ENCODE data around the gene MAGI1.

The MAGI1 gene

DNA sequence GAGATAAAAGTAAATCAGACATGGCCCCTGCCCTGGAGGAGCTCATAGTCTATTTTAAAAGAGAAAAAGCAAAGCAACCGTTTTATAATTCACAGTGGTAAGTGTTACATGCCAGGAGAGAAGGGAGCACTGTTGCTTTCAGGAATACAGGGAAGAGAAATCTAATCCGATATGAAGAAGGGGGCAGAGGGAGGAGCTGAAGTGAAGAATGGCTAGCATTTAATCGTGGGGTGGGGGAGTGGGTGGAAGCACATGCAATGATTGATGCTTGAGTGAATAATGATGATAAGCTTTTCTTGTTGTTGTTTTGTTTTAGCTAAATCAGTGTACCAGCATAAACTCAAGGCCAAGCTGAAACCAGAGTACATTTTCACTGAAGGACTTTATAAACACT is 629.5 kb downstream of the MAGI1 start:
- DNase-seq (ENCODE audit: low read depth) = no peak

DNA sequence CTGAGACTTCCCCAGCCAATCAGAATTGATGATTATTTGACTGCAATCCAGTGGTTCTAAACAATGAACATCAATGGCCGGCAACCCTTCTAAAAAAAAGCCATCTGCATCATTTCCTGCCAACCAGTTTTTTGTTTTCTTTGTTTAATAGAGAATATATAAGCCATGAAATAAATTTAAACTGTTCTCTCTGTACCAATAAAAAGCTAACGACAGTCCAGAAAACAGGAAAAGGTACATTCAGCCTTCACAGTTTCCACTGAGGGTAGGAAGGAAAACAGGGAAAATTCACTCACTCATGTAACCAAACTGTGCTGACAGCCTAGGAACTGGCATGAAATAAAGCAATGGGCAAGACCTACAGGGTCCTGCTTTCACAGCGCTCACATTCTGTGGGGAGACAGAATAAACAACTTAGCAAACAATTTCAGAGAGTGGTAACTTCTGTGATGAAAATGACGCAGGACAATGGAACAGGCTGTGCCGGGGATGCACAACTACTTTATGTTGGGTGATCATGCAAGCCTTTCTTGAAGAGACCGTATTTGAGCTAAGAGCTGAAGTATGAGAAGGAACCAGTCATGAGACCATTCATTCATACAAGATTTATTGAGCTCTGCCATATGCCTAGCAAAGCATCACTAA is 630.1 kb downstream of the MAGI1 start:
- no peak for DNase-seq (ENCODE audit: low read depth)

DNA sequence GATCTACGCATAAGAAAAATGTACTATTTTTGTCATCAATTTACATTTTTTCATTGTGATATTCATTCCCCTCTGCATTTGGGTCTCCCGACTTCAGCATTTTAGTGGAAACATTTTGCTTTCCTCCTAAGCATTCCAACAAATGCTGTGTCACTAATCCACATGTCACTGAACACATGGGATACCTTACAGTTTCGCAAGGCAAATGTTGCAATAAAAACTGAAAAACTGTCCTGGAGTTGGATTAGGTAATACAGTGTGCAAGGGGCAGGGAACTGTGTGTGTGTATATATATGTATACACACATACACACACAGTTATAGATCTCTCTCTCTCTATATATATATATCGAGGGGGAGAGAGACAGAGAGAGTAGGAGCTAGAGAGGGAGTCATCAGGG is 632.2 kb downstream of the MAGI1 start:
- no peak for DNase-seq (ENCODE audit: low read depth)

DNA sequence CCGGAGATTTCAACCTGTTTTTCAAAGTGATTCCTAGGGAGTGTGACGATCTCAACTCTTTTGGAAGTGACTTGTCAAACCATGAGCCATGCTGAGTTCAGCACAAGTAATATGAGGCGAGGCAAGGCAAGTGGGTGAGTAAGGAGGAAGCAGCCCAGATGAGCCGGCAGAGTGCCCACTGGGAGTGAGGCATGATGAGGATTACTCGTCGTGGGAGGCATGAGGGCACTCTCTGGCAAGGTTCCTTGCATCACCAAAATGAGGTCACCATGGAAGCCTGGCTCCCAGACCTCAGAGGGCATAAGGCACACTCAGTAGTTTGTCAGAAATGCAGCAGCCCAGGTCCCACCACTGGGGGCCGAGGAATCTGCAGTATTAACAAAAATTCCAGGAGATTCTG is 636.1 kb downstream of the MAGI1 start:
- no peak for DNase-seq (ENCODE audit: low read depth)

DNA sequence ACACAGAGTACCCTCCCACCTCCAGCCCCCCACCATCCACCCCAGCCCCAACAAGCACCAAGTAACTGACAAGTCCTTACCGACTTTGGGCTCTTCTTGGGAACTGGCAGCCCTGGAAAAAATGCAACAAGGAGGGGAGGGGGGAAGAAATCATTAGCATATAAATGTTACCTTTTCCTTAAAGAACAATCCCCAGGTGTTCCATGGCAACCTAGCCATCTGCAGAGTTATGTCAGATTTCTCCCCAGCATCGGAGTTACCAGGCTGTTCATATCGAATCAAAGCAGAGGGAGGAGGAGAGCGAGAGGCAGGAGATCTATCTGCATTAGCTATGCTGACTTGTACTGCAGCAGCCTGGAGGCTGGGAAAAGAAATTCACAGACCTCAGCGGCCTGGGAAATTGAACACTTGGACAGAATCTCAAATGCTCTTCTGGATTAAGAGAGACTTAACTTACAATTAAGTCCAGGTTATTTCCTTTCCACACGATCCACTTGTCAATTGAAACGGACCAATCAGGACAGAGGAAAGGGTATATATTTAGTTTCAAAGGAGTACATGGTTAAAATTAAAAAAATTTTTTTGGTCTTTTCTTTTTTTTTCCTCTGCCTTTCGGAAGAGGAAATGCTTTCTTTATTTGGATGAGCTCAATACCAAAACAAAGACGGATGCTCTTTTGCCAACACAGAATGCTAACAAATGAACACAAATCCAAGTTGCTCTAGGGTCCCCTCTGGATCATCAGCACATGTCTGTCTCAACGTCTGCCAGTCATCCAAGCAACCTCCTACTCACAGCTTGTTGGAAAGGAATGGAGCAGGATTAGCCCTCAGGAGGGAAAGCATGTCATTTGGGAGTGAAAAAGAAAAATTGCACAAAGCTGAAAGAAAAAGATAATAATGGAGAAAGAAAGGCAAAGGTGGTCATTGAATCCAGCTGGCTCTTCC is 637.1 kb downstream of the MAGI1 start:
- DNase-seq (ENCODE audit: low read depth) = no peak

DNA sequence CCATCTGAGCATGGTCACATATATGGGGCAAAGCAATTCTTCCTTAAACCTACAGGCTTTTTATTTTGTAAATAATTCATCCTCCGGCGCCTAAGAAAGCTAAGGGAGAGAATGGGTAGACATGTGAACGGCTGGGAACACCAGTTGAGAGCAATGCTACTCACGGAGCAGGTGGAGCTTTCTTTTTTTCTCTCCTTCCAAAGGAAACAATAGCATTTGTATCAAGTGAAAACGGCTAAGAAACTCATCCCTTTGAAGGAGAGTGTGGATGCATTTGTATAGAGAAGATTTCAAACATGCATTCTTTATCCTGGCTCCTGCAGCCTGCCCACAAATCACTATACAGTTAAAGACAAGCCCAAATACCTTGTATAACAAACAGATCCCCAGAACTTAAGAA is 637.8 kb downstream of the MAGI1 start:
- no peak for DNase-seq (ENCODE audit: low read depth)

DNA sequence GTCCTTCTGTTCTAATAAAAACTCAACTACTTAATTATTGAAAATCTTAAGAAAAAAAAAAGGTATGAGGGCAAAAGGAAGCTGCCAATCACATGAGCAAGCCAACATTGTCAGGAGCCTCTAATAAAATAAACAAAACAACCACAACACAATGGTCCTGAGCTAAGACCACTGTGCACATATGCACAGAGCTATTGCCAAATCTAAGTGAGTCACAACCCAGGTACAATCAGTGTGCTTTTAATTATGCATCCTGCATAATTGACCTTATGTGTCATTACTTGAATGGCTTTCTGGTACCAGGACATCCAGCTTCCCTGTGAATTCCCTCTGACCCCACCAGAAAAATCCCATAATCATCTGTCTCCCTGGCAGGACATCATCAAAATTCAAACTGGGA is 639.8 kb downstream of the MAGI1 start:
- no peak for DNase-seq (ENCODE audit: low read depth)

DNA sequence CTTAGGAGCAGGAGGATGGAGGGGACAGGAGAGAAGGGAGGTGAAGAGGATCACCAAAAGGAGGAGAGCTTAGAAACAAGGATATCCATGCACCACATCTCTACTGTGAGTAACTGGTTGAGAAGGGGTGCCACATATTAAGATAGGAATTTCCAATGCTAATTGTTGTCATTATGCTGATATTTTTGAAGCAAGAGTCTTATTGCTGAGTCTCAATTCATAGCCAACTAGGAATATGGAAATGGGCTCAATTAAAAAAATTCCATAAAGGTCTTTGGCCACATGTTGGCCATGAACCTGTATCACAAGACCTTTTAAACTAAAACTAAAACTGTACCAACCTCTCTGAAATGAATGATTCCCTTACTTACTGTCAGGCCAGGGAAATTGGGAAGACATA is 642.6 kb downstream of the MAGI1 start:
- no peak for DNase-seq (ENCODE audit: low read depth)

DNA sequence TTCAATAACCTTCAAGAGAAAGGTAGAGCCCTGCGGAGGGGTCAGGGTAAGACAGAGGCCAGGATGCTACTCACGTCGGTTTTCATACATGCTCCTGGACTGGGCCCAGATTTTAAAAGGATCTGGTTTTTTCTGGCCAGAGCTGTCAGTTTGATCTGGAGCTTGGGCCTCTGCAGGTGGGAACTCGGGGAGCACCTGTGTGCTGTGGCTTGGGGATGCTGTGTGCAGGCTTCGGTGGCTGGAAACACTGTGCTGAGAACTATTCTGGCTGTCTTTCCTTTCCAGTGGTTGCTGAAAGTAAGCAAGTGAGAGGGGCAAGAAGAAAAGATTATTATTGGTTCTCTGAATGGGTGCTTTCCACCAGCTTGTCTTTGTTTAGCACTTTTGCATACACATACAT is 647.6 kb downstream of the MAGI1 start:
- no peak for DNase-seq (ENCODE audit: low read depth)

DNA sequence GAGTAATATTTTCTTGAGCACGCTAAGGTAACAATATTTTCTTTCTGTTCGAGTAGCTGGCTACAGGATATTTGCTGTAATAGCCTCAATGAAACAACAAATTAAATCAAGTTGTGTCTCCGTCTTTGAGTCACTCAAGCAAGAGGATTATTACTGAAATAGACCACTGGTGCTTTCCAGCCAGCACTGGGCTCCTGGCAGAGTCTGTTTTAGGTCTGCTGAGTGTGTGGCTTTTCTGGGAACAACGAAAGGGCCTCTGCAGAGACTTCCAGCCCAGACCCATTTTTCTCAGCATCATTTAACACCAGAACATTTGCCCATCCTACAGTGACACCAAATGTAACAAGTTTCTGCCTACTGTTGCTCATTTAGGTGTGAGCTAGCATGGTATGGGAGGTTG is 652.9 kb downstream of the MAGI1 start:
- DNase-seq (ENCODE audit: low read depth) = no peak

DNA sequence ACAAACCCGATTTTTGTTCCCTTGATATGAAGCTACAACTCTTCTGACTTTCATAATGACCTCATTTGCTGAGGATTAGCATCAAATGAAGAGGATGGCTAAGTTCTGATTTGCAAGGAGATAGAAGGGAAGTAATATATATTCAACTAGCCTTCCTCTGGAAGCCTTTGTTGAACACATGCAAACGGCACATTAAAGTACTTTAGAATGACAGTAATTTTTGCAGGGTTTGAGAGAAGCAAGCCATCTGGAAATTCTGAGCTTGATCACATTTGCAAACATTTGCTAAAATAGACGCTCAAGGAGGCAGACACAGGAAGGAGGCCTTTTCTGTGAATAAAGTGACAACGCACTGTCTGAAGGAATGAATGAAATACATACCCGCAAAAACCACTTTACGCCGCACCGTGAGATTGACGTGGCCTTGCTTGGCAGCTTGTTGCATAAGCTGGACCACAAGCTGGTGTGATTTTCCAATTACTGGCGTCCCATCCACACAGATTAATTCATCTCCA is 657.2 kb downstream of the MAGI1 start:
- DNase-seq (ENCODE audit: low read depth) = no peak

DNA sequence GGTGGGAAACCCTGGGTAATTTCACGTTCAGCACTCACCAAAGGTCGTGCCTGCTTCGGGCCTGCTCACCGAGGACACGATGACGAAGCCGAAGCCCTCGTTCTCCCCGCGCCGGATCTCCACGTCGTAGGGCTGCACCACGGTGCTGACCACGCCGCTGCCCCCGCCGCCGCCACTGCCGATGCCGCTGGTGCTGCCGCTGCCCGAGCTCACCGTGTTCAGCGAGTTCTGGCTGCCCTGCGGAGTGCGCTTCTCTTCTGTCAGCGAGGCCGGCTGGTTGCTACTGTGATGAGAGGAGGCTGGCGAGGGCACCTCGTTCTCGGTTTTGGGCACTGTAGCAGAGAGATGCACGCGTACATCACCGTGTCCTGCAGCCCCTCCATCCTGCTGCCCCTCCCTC is 659.5 kb downstream of the MAGI1 start:
- DNase-seq (ENCODE audit: low read depth) = no peak

DNA sequence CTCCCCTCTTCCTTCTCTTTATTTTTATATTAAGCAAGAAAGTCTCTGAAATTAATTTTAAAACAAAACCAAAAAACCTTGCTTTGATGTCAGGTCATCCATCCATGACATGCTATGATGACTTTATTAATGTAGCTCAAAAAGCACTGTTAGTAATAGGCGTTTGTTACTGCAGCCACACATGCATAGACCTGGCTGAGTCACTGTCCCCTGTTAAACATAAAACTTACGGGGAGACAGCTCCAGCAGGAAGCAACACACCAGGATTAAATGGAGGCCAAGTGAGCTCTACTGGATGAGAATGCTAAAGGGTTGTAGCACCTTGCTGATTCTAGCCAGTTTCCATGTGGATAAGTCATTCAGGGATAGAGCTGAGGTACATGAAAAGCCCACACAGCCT is 661.1 kb downstream of the MAGI1 start:
- DNase-seq (ENCODE audit: low read depth) = no peak

DNA sequence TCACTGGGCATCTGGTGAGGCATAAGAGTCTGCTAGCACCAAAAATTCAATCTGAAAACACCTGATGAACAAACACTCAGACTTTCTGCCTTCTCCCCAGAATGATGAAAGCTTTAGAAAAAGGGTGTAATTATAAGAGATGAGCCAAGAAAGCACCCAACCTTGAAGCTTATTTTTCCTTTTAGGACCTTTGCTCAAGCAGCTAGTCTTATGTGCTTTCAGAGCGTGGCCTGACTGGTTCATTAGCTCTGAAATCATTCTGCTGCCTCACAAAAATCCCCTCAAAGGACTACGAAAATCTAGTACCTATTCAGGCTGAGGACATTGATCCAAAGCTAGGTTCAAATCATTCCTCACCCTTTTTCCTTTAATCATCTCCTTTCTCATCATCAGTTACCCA is 662.3 kb downstream of the MAGI1 start:
- DNase-seq (ENCODE audit: low read depth) = no peak

DNA sequence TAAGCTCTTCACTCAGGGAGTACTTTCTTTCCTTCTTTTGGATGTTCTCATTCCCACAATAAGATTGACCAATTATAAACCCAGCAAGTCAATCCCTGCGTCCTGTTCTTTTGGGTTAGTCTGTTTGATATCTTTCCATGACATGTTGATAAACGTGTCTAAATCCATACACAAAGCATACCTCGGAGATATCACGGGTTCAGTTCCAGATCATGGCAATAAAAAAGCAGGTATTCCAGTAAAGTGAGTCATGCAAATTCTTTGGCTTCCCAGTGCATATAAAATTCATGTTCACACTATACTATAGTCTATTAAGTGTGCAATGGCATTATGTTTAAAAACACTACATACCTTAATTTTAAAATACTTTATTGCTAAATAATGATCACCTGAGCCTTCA is 667.7 kb downstream of the MAGI1 start:
- DNase-seq (ENCODE audit: low read depth) = no peak

DNA sequence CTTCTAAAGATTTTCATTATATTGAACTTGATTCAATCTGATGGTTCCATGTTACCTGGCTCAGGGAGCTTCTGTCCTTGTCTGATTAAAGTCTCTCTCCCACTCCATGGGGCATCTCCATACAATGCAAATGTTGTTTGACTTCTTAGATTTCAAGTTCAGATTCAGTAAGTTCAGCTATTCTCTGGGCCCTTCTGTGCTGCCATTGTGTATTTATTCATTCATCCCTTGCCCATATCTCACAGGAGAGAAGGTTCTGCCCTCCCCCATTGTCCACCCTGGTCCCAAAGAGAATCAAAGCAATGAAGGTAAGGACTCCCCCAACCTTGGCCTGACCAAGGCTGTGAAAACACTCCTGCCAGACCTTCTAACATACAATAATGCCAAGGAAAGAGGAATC is 669.9 kb downstream of the MAGI1 start:
- DNase-seq (ENCODE audit: low read depth) = no peak

DNA sequence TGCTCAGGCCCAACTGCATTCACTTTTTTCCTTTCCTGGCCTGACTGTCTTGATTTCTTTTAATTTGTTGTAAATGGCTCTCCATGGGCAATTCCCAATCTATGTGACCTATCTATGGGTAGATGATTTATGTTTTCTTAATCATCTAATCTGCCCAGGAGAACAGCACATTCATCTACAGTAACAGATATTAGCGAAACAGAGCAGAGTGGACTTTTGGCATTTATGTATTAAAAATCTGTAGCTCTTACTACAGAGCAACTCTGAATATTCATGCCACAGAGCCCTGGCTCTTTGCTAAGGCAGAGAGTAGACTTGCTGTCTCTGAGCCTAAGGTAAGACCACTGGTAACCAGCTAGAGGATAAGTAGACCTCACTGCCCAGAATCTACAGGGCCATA is 676.0 kb downstream of the MAGI1 start:
- no peak for DNase-seq (ENCODE audit: low read depth)

DNA sequence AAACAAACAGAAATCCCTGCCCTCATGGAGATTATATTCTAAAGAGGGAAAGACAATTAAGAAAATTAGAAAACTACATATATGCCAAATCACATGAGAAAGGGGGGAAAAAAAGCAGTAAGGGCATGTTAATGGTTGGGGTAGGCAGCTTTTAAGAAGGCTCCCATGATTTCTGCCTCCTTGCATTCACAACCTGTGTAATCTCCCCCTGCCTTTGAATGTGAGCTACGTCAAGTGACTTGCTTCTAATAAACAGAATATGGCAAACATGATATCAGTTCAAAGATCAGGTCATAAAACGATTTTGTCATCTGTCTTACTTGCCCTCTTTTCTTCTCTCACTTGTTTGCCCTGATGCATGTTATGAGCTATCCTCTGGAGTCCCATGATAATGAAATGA is 677.3 kb downstream of the MAGI1 start:
- no peak for DNase-seq (ENCODE audit: low read depth)

DNA sequence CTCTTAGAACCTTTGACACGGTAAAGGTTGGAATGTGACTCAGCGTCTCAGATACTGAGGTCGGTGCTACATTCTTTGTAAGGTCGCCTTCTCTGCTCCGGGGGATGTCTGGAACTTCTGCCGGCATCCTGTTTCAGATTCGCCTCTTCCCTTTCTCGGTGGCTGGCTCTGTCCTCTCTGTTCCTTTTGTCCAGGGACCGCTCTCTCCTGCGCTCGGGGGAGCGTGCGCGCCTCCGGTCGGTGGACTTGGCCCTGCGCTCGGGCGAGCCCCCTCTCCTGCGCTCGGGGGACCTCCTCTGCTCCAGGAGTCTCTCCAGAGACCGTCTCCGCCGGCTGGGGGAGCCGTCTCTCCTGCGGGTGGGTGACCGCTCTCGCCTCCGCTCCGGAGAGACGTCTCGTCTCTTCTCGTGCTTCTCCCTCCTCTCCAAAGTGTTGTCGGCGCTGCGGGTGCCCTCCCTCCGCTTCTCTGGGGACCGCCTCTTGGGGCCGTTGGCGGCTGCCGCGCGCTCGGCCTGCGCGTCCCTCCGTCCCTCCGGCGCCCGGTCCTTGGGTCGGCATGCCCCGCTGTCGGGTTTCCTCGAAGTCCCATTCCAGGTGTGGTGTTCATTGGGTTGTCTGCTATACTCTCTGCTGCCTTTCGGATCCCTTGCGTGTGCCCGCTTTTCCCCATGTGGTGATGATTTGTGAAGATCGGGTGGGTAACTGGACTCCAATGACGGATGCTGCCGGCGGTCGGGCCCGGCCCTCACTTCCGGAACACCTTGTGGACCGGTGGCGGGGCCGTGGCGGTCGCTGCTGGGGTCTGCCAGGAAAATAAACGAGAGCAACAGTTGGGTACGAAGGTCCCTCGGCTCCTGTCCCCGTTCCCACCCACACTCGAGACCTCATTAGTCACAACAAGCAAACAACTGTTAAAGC is 682.1 kb downstream of the MAGI1 start:
- no peak for DNase-seq (ENCODE audit: low read depth)

DNA sequence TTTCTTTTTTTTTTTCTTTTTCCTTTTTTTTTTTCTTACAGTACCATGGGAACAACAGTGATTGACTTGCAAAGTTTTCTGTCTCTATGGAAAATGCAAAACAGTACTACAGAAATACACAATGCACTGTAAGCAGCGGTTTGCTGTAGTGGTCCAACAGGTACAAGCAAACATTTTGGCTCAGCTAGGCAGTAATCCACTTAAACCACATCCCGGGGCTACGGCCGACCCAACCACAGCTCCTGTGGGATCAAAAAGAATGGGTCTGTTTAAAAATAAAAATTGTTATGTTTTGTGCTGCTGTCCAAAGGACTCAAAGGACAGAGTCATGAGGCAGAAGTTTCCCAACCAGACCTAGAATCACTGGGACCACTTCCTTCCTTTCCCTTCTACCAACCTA is 683.8 kb downstream of the MAGI1 start:
- no peak for DNase-seq (ENCODE audit: low read depth)

DNA sequence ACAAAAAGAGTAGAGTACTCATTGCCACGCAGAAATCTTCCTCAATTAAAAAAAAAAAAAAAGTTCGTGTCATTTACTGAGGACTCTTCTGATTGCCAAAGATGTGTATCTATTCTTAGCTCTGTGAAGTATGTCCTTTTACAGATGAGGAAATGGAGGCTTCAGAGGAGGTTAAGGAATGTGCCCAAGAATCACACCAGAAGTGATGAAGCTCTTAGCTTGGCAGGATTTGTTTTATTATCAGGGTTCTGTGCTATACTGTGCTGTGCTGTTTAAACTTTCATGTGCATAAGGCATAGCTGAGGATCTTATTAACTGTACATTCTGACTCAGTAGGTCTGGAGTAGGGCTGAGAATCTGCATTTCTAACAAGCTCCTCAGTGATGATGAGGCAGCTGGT is 685.8 kb downstream of the MAGI1 start:
- DNase-seq (ENCODE audit: low read depth) = no peak

DNA sequence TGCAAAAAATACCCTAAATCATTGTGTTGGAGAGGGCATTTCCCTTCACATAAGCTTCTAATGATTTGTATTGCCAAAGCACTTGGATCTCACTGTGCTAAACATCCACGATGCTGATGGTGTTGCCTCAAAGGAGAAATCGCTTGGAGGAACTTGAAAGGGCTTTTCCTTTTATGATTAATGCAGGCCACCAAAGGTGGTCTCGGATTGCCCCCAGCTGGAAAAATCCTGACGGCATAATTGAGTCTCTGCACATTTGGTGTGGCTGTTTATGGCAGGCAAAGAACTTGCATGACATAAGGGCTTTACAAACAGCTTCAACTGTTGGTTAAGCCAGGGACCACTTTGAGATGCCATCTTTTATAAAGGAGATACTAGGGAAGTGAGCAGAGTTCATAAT is 687.0 kb downstream of the MAGI1 start:
- DNase-seq (ENCODE audit: low read depth) = no peak

Data from activated T-helper 1 cell treated with Interleukin-2 at 50 U/mL for 16 hours (primary cell).